Right renal pelvis (tissue), 4 donors: ENCODE data around the gene AQP3. TPM values are rescaled to one million over a fixed set of nuclear protein-coding genes. Genes with fewer than 3 reads are reported as not detected.
"Not testable (repeated sequence)": the region's sequence is repeated elsewhere in the genome, so short reads cannot be mapped to it uniquely, and the experiment has no call there.

Source experiments
- DNase-seq, 4 donors: peaks; one replicate each; pipeline ENCODE4 v3.0.0-alpha.2; 2013; ENCODE audit warnings: low read depth in 4 of 4, low spot score in 3 of 4, missing footprints in 1 of 4
- polyA plus RNA-seq, 4 donors: library from polyadenylated mRNA; unstranded; fragments of 120-200 nt; gene quantifications; one replicate each; pipeline ENCODE4 v1.2.1, GENCODE V29; 2013; ENCODE audit not compliant: insufficient read length in 4 of 4

AQP3 gene
- polyA plus RNA-seq, 4 donors: 43.5 to 137 (median 49.8) TPM

DNA sequence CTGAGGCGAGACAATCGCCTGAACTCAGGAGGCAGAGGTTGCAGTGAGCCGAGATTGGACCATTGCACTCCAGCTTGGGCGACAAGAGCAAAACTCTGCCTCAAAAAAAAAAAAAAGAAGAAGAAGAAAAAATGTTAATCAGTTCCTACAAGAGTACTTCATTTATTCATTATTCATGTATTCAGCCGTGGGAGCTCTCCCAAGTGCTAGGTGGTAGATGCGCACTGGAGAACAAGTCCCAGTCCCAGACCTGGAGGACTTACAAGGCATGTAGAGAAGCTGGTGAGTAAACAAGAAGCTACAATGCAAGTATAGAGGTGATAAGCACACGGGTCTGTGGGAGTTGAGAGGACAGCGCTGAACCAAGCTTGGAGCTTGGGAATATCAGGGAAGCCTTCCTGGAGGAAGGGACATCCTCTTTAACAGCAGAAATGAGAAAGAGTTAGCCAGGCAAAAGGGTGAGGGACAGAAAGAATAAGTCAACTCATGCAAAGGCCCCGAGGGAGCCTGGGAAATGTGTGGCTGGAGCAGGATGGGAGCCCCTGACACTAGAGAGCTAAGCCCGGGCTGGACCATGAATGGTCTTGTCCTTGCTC lies 27.6 kb downstream of the AQP3 start:
- no peak for DNase-seq

DNA sequence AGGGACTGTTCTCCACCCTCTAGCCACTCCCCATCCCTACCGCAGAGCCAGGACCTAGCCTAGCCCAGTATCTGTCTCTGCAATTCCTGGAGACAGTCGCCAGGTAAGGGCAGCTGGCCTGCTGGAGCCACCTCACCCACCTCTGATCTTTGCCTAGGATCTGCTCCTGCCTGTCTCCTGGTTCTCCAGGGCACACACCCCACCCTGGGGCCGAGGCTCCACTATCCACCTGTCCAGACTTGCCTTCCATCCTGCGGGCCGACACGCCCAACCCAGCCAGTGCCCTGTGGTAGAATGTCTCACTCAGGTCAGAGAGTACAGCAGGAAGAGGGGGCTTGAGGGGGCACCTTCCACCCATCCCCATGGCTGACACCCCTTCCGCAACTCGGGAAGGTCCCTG lies 29.3 kb downstream of the AQP3 start:
- DNase-seq: no peak

DNA sequence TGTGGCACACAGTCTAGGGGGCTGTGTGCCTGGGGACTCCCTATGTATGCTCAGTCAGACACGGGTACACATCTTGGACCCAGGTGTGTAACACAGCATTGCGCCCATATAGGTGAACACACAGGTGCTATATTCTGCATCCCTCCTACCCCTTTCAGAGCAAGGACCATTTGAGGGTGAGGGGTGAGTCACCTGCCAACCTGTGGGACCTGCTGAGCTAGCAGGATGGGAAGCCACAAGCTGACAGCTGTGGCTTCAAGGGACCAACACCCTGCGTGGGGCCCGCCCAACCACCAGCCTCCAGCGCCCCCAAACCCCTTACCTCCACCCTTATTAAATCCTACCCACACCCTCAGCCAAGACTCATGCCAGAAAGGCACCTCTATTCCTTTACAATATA lies 30.4 kb downstream of the AQP3 start:
- no peak for DNase-seq

DNA sequence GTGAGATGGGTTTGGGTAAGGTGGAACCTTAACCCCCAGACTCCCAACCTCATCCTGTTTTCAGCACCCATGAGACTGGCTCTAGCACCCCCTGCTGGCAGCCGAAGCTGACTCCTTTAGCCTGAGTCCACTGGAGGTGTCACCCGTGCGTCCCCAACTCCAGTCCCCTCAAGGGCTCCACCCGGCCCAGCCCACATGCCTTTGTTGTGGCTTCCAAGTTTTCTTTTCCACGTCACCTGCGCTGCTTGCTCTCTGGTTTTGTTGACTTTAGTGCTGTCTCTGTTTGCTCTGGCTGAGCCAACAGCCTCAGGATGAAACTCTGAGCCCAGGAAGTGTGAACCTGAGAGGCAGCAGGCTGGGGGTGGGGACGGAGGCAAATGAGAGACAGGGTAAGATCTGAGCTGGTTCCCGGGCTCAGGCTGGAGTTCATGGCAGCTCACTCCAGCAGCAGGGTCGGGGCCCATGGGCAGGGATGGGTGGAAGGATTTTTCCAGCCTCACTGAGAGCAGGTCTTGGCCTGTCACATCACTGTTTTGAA lies 31.8 kb downstream of the AQP3 start:
- no peak for DNase-seq

DNA sequence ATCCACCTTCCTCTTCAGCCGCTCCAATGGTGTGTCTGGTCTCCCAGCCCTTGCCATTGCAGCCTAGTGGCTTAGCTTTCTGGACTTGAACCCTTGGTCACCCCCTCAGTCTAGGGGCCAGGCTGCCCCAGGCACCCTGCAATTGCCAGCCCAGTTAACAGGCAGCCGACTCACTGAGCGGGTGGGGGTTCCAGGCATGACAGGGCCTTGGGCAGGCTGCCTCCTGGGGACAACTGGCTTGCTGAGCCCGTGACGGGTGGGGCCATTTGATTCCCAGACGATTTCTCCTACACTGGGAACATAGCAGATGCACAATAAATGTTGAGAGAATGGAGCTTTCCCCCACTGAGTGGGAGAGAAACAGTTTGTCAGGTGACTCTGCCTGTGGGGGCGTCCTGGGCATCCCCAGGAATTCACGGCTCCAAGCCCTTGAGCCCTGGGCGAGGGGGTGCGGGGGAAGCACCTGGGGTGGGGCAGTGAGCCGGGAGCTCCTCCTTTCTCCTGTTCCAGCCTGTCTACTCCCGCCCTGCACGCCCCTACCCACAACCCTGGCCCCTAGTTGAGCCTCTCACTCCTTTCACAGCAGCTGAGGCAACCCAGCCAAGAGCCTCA lies 32.4 kb downstream of the AQP3 start:
- no peak for DNase-seq

DNA sequence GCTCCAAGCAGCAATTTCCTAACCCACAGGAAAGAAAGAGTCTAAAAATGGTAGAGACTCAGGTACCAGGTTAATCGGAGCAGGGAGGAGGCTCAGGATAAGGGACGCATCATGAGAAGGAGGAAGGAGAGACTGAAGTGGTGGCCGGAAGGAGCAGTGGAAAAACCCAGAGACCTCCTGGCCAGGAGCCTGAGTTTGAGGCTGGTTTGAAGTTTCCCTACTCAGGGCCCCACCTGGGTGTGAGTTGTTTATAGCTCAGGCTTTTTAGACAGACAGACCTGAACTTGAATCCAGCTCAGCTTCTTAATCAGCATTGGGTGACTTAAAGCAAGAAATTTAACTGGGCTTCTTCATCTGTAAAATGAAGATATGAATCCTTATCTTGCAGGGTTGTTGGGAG lies 33.1 kb downstream of the AQP3 start:
- no peak for DNase-seq

DNA sequence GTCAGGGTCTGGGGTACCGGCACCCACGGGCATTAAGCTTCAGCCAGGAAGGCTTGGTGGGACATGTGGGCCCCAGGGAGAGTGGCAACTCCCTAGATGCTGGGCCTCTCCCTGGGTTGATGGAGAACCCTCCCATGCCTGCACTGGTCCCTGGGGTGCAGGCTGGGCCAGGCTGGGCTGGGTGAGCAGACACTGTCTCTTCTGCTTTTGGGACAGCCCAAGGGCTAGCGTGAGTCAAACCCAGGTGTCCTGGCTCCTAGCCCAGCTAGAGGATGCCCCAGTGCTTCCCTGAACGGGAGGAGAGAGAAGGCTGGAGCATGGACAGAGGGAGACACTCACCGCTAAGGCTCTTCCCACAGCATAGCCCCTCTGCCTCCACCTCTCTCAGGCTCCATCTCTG lies 39.3 kb downstream of the AQP3 start:
- DNase-seq: no peak

DNA sequence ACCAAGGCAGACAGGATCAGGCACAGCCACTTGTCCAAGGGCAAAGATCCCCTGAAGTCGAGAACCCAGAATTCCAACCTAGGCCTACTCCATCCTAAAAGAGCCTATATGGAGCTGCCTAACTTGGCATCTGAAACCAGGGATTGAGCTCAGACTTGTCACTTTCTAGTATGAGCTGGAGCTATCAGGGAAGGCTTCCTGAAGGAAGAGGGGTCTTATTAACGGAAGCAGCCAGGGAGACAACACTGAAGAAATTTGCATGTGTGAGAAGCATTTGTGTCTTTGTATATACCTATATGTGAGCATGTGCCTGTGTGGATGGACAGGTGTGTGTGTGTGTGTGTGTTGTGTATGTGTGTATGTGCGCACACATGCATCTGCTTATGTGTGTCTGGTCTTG lies 40.3 kb downstream of the AQP3 start:
- no peak for DNase-seq

DNA sequence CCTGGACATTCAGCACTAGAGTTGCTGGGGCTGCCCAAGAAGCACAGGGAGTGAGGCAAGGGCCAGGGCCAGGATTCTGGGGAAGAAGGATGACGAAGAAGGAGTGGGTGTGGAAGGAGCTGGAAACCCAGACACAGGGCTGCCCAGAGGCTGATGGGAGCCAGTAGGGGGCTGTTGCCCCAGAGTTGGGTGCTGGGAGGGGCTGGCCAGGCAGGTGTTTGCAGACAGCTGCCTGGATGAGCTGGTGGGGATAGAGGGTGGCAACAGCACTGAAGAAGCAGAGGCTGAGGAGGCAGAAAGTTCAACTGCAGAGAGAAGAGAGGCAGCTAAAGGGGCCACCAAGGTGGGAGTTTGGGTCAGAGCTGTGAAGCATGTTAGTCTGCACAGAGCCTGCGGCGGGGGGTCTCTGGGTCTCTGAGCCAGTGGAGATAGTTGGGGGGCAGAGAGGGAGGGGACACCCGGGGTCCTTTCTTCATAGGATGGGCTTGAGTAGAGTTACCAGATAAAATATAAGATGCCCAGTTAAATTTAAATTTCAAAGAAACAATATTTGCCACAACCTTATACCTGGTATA lies 42.5 kb downstream of the AQP3 start:
- no peak for DNase-seq

DNA sequence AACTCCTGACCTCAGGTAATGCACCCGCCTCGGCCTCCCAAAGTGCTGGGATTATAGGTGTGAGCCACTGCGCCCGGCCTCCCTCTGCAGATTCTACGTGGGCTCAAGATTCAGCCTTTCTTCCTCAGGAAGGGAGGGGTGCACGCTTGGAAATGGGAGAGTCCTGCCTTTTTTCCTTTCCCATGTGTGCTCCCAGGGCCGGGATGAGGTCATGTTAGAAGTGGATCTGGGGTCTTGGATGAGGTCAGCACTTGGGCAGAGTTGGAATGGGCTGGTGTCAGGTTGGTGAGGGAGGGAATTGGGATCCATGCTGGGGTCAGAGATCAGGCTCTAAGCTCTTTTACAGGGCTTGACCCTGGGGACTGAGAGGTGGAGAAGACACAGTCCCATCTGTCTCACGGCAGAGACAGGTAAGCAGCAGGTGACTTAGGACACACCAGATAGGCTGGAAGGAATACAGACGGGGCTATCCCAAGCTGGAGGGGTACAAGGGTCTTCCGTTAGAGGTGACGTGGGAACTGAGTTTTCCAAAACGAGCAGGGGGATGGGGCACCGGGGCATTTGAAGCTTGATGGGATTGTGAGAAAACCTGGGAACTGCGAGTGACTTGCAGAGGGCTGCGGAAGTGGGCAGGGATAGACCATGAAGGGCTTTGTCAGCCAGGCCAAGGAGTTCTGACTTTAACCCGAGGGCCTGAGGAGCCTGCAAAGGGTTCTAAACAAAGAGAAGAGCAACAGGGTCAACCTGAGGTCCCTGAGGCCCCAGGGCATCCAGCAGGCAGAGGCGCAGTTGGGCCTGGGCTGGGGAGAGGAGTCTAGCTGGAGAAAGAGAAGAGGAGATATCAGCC lies 43.2 kb downstream of the AQP3 start:
- no peak for DNase-seq

DNA sequence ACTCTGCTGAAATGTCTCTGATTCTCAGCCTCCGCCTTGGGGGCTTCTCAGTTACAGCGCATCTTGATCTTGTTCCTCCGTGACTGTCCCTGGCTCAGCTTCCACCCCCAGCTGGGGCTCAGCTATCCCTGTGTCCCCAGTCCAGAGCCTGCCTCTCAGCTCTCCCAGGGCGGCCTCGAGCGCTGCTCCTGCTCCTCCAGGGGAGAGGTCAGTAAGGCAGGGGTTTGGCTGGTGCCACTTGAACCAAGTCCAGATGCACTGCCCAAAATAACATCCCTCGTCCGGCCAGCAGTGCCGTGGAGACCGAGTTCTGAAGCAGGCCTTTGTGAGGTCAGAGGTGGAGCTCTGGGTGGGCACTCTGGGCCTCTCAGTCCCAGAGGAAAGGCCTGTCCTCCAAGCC lies 45.0 kb downstream of the AQP3 start, which contains the start of gene AQP7:
AQP7 (minus strand) TSS at position 198 of the 400 bp plus-strand sequence. CDS start 1,306 bp downstream, outside the sequence.
- not testable (repeated sequence) for DNase-seq

DNA sequence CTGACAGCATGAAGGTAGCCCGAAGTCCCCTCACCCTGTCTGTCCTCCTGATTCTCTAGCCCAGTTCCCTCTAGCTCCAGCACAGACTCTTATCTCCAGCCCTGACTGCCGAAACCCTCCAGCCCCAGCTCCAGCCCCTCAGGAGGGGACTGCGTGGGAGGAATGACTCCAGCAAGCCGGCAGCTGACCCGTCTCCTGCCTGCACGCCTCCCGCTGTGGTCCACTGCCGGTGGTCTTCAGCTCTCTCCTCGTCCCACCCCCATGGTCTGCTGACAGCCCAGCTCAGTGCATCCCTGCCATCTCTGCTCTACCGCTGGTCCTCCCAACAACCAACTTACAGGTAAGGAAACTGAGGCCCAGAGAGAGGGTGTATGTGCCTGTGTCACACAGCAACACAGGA lies 45.6 kb downstream of the AQP3 start:
- not testable (repeated sequence) for DNase-seq

DNA sequence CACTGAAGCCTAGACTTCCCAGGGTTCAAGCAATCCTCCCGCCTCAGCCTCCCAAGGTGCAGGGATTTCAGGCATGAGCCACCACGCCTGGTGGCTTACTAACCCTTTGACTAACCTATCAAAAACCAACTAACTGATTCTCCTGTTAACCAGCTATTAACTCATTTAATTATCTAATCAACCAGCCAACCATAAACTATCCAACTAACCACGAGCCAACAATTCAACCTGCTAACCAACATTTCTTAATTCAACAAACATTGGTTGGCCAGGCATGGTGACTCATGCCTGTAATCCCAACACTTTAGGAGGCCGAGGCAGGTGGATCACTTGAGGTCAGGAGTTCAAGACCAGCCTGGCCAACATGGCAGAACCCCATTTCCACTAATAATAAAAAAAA lies 48.3 kb downstream of the AQP3 start:
- not testable (repeated sequence) for DNase-seq

DNA sequence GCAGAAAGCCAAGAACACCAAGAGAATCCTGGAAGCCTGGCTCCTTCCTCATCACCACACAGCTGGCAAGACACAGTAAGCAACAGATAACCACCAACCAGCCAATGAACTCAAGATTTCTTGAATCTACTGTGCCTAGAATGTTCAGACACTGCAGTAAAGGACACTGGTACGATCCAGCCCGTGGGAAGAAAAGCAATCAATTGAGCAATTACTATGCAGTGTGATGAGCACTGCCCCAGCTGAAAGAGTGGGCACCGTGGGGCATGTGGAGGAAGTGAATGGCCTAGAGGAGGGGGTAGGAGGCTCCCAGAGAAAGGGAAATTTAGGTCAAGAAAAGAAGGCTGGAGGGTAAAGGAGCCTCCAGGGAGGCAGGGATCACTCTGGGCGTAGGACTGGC lies 49.6 kb downstream of the AQP3 start:
- DNase-seq: not testable (repeated sequence)

DNA sequence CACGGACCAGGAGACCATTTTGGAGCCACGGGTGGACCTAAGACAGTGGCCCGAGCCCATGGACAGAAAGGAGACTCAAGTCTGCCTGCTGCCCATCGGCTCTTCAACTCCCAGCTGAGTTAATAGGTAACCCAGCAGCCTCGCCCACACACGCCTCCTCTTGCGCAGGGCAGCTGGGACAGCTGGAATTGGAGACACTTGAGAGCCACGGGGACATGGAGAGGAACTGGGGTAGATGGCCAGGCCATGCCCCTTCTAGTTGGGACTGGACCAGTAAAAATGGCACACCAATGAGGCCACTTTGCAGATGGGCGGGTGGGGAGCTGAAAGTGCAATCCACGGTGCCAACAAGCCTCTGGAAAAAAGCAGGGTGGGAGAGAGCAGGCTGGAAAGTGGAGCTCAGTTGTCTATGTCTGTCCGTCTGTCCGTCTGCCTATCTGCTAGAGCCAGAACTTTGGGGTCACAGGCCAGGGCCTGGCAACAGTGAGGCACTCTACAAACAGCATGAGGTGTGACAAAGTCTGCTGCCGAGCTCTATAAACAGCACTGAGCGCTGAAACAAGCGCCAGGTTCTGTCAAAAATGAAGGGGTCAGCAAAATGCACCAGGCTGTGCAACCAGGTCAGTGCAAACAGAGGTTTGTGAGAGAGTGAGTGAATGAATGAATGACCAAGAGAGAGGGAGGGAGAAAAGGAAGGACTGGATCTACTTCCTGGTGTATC lies 52.1 kb downstream of the AQP3 start:
- DNase-seq: not testable (repeated sequence)

DNA sequence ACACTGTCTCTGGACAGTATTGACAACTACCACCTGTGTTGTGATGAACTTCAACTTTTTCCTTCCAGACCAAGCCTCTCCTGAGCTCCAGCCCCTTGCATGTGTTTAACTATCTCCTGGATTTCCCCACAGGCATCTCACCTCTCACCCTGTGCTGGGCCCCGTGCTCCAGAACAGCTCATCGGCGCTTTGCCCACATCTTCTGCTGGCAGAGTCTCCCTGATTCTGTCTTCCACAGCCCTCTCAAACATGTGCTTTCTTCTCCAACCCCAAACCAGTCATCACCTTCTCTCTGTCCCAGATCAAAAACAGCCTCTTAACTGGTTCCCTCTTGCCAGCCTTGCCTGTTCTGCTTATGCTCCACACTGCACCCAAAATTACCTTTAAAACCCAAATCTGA lies 53.4 kb downstream of the AQP3 start:
- not testable (repeated sequence) for DNase-seq

DNA sequence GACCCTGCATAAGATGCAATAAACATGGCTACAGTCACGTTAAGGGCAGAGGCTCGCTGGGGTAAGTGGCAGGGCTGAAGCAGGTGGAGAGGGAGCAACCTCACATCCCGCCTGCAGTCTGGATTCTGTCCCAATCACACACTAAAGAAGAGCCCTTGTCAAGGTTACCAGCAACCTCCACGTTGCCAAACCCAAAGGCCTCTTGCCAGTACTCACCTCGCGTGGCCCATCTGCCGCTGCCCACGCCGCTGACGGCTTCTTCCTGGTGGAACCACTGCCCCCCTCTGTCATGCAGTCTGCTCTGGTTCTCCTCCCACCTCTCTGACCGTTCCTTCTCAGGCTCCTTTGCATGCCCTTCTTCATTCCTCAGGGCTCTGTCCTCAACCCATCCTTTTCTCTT lies 53.8 kb downstream of the AQP3 start:
- DNase-seq: no peak

DNA sequence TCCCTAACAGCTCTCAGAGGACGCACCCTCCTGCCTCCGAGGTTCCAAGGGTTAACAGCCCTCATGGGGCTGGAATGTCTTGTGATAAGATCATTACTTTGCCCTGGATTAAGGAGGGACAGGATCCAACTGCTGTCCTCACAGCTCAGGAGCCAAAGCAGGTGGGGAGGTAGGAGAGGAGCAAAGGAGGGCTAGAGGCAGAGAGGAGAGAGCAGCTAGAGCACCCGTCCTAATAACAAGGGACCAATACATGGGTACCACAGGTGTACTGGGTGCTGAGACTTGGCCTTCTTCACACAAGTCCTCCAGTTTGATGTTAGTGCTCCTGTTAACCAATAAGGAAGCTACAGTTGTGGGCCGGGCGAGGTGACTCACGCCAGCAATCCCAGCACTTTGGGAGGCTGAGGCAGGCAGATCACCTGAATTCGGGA lies 54.8 kb downstream of the AQP3 start:
- DNase-seq: not testable (repeated sequence)
